Right kidney (tissue), 1 donor: Measurements from ENCODE around the gene EFNA5.

Source experiments
- DNase-seq: peaks from one replicate; pipeline ENCODE4 v3.0.0-alpha.2; 2016

EFNA5 gene

GRCh38 chr5:107486489-107486888 lies 184.2 kb downstream of the EFNA5 start:
- DNase-seq, result no peak

GRCh38 chr5:107485184-107485583 lies 185.6 kb downstream of the EFNA5 start:
- DNase-seq, result no peak

GRCh38 chr5:107484281-107484680 lies 186.5 kb downstream of the EFNA5 start:
- DNase-seq, result no peak

- no peak for DNase-seq
Observed at GRCh38 chr5:107483231-107484024, 187.3 kb downstream of the EFNA5 start.

GRCh38 chr5:107478068-107478641 lies 192.6 kb downstream of the EFNA5 start:
- no peak for DNase-seq

- DNase-seq, result no peak
Observed at GRCh38 chr5:107477492-107477891, 193.2 kb downstream of the EFNA5 start.

- no peak for DNase-seq
Observed at GRCh38 chr5:107476783-107477182, 194.0 kb downstream of the EFNA5 start.

- no peak for DNase-seq
Observed at GRCh38 chr5:107474716-107475489, 195.8 kb downstream of the EFNA5 start.

- no peak for DNase-seq
Observed at GRCh38 chr5:107474361-107474715, 196.4 kb downstream of the EFNA5 start.

- no peak for DNase-seq
Observed at GRCh38 chr5:107472620-107473064, 198.1 kb downstream of the EFNA5 start.

- no peak for DNase-seq
Observed at GRCh38 chr5:107470295-107470582, 200.5 kb downstream of the EFNA5 start.

- no peak for DNase-seq
Observed at GRCh38 chr5:107469485-107470294, 201.0 kb downstream of the EFNA5 start.

- DNase-seq, result no peak
Observed at GRCh38 chr5:107469064-107469463, 201.7 kb downstream of the EFNA5 start.

- DNase-seq, result no peak
Observed at GRCh38 chr5:107468276-107468675, 202.5 kb downstream of the EFNA5 start.

GRCh38 chr5:107467137-107467932 lies 203.4 kb downstream of the EFNA5 start:
- no peak for DNase-seq

GRCh38 chr5:107466233-107466769 lies 204.4 kb downstream of the EFNA5 start:
- peak; percentile 47 for DNase-seq

- no peak for DNase-seq
Observed at GRCh38 chr5:107464876-107465275, 205.9 kb downstream of the EFNA5 start.

GRCh38 chr5:107464416-107464815 lies 206.3 kb downstream of the EFNA5 start:
- DNase-seq, result no peak

- DNase-seq, result no peak
Observed at GRCh38 chr5:107463731-107464130, 207.0 kb downstream of the EFNA5 start.

GRCh38 chr5:107461770-107462169 lies 209.0 kb downstream of the EFNA5 start:
- DNase-seq, result no peak

GRCh38 chr5:107460789-107461188 lies 209.9 kb downstream of the EFNA5 start:
- DNase-seq, result no peak

- DNase-seq, result no peak
Observed at GRCh38 chr5:107459605-107460004, 211.1 kb downstream of the EFNA5 start.
